ENCODE data around the gene CST6.

CST6 gene

GRCh38 chr11:66011239-66011784 lies 496 bp upstream of the CST6 start:
- no peak for TF ChIP-seq EZH2 (IDR thresholded peaks at IDR 0.05; ENCODE audit: borderline replicate concordance, low read length)
- TF ChIP-seq CTCF (IDR thresholded peaks at IDR 0.05; ENCODE audit: low read length), result no peak
- H2AFZ ChIP-seq (ENCODE audit: low read length), result no peak overlapping the region
- no peaks in the 10 kb centered on the region for H3K36me3 ChIP-seq (ENCODE audit: insufficient read depth, low read length)
- no peaks in the 10 kb centered on the region for H3K27me3 ChIP-seq (ENCODE audit: insufficient read depth, low read length)
- H3K4me2 ChIP-seq (ENCODE audit: low read length), result no peak overlapping the region
- no peak overlapping the region for H3K4me3 ChIP-seq (ENCODE audit: low read depth, low read length, poor library complexity, severe bottlenecking)
- H3K9ac ChIP-seq (ENCODE audit: low read length), result no peak overlapping the region
- H4K20me1 ChIP-seq (ENCODE audit: insufficient read depth, low read length), result no peaks in the 10 kb centered on the region
- H3K9me3 ChIP-seq (ENCODE audit: low read length), result no peaks in the 10 kb centered on the region
- no peak overlapping the region for H3K27ac ChIP-seq (ENCODE audit: low read depth, low read length, poor library complexity, severe bottlenecking)
- H3K9me2 ChIP-seq (ENCODE audit: low read depth, low read length), result no peaks in the 10 kb centered on the region
- H3K79me2 ChIP-seq (ENCODE audit: insufficient read depth, low read length), result no peaks in the 10 kb centered on the region
- no peaks in the 10 kb centered on the region for H3F3A ChIP-seq (ENCODE audit: insufficient read depth, low read length)
- no peaks in the 10 kb centered on the region for H3K4me1 ChIP-seq (ENCODE audit: insufficient read depth, low read length, severe bottlenecking)

GRCh38 chr11:66012371-66012945 lies 650 bp downstream of the CST6 start:
- Histone ChIP-seq H3K4me3 (ENCODE audit: low read depth, low read length, poor library complexity, severe bottlenecking) (no peak overlapping the region), H3K79me2 (ENCODE audit: insufficient read depth, low read length) (no peaks in the 10 kb centered on the region), H3K4me2 (ENCODE audit: low read length) (no peak overlapping the region), H4K20me1 (ENCODE audit: insufficient read depth, low read length) (no peaks in the 10 kb centered on the region), H3K9me3 (ENCODE audit: low read length) (no peaks in the 10 kb centered on the region), H3F3A (ENCODE audit: insufficient read depth, low read length) (no peaks in the 10 kb centered on the region), H3K36me3 (ENCODE audit: insufficient read depth, low read length) (no peaks in the 10 kb centered on the region), H3K9ac (ENCODE audit: low read length) (no peak overlapping the region), H3K4me1 (ENCODE audit: insufficient read depth, low read length, severe bottlenecking) (no peaks in the 10 kb centered on the region), H3K27ac (ENCODE audit: low read depth, low read length, poor library complexity, severe bottlenecking) (no peak overlapping the region), H3K27me3 (ENCODE audit: insufficient read depth, low read length) (no peaks in the 10 kb centered on the region), H2AFZ (ENCODE audit: low read length) (no peak overlapping the region), H3K9me2 (ENCODE audit: low read depth, low read length) (no peaks in the 10 kb centered on the region)
- no peak for TF ChIP-seq EZH2 (IDR thresholded peaks at IDR 0.05; ENCODE audit: borderline replicate concordance, low read length)
- no peak for TF ChIP-seq CTCF (IDR thresholded peaks at IDR 0.05; ENCODE audit: low read length)

GRCh38 chr11:66012946-66013761 lies 1.3 kb downstream of the CST6 start:
- no peaks in the 10 kb centered on the region for H3K36me3 ChIP-seq (ENCODE audit: insufficient read depth, low read length)
- no peaks in the 10 kb centered on the region for H4K20me1 ChIP-seq (ENCODE audit: insufficient read depth, low read length)
- H3K79me2 ChIP-seq (ENCODE audit: insufficient read depth, low read length), result no peaks in the 10 kb centered on the region
- TF ChIP-seq CTCF (IDR thresholded peaks at IDR 0.05; ENCODE audit: low read length) (no peak), EZH2 (IDR thresholded peaks at IDR 0.05; ENCODE audit: borderline replicate concordance, low read length) (no peak)
- H3K9ac ChIP-seq (ENCODE audit: low read length), result no peak overlapping the region
- H2AFZ ChIP-seq (ENCODE audit: low read length), result no peak overlapping the region
- no peaks in the 10 kb centered on the region for H3F3A ChIP-seq (ENCODE audit: insufficient read depth, low read length)
- no peak overlapping the region for H3K4me2 ChIP-seq (ENCODE audit: low read length)
- no peaks in the 10 kb centered on the region for H3K4me1 ChIP-seq (ENCODE audit: insufficient read depth, low read length, severe bottlenecking)
- H3K9me3 ChIP-seq (ENCODE audit: low read length), result no peaks in the 10 kb centered on the region
- H3K27me3 ChIP-seq (ENCODE audit: insufficient read depth, low read length), result no peaks in the 10 kb centered on the region
- H3K9me2 ChIP-seq (ENCODE audit: low read depth, low read length), result no peaks in the 10 kb centered on the region
- H3K27ac ChIP-seq (ENCODE audit: low read depth, low read length, poor library complexity, severe bottlenecking), result no peak overlapping the region
- no peak overlapping the region for H3K4me3 ChIP-seq (ENCODE audit: low read depth, low read length, poor library complexity, severe bottlenecking)

All from OCI-LY1 (cell line).